NB4 (cell line): ENCODE measurements around the gene RGS12.

ENCODE experiments used
- DNase-seq: peaks from one replicate; pipeline ENCODE4 v3.0.0; 2010; ENCODE audit warnings: low read depth
- H3K4me3 ChIP-seq: one replicate; pipeline ENCODE4 v1.5.1; 2011; ENCODE audit warnings: mild to moderate bottlenecking, low read depth, low read length, moderate library complexity
- MYC ChIP-seq: IDR thresholded peaks from 2 replicates; pipeline ENCODE4 v1.6.1; 2011; ENCODE audit warnings: low read depth, low read length
- POLR2A ChIP-seq: IDR thresholded peaks from 2 replicates; pipeline ENCODE4 v1.6.1; 2011; ENCODE audit warnings: mild to moderate bottlenecking; ENCODE audit not compliant: insufficient read length; ENCODE audit errors: extremely low read depth
- TF ChIP-seq, protein P1 (sequence below): IDR thresholded peaks from 2 replicates; pipeline ENCODE4 v1.6.1; 2011; ENCODE audit warnings: low read depth, low read length
- TF ChIP-seq, protein P2 (sequence below): IDR thresholded peaks from one replicate; pipeline ENCODE4 v1.5.1; 2012; ENCODE audit warnings: low read depth, low read length

Gene RGS12

DNA sequence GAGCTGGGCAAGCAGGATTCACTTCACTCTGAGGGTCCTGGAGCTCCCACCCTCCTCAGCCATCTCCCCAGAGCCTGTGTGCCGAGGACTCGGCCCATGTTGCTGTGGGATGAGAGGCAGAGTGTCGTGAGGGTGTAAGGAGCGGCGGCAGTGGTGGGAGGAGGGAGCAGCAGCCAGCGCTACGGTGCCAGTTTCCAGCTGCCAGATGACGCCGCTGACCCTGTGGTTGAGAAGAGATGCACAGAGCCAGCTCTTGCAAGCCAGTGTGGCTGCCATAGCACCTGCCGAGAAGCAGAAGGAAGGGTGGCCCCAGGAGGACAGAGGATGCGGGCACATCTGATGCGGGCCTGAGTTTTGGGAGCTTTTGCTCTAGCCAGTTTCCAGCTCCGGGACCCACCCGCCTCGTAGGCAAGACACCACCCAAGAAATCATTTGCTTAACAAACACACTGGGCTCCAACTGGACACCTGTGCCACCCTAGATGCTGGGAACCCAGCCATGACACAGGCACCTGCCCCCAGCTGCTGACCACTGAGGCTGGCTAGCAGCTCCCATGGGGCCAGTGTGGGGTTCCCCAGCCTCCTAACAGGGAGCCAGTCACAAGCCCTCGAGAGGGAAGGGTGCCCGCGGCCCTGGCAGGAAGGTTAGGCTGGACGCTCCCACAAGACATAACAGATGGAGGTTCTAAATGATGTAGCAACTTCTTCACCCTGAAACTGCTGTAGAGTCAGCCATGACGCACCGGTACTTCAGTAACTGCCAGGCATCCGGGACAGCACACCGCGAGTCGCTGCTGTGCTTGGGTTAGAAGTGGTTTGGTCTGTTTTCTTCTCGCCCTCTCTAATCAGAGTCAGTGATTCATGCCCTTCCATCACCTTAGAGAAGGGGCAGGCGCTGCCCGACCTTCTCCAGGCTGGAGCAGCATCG is 35.0 kb upstream of the RGS12 start:
- no peak overlapping the region for H3K4me3 ChIP-seq
- no peak for DNase-seq
- TF ChIP-seq, protein P1, sequence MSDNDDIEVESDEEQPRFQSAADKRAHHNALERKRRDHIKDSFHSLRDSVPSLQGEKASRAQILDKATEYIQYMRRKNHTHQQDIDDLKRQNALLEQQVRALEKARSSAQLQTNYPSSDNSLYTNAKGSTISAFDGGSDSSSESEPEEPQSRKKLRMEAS: no peak
- TF ChIP-seq POLR2A (no peak), MYC (no peak)
- TF ChIP-seq, protein P2, sequence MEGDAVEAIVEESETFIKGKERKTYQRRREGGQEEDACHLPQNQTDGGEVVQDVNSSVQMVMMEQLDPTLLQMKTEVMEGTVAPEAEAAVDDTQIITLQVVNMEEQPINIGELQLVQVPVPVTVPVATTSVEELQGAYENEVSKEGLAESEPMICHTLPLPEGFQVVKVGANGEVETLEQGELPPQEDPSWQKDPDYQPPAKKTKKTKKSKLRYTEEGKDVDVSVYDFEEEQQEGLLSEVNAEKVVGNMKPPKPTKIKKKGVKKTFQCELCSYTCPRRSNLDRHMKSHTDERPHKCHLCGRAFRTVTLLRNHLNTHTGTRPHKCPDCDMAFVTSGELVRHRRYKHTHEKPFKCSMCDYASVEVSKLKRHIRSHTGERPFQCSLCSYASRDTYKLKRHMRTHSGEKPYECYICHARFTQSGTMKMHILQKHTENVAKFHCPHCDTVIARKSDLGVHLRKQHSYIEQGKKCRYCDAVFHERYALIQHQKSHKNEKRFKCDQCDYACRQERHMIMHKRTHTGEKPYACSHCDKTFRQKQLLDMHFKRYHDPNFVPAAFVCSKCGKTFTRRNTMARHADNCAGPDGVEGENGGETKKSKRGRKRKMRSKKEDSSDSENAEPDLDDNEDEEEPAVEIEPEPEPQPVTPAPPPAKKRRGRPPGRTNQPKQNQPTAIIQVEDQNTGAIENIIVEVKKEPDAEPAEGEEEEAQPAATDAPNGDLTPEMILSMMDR: no peak

DNA sequence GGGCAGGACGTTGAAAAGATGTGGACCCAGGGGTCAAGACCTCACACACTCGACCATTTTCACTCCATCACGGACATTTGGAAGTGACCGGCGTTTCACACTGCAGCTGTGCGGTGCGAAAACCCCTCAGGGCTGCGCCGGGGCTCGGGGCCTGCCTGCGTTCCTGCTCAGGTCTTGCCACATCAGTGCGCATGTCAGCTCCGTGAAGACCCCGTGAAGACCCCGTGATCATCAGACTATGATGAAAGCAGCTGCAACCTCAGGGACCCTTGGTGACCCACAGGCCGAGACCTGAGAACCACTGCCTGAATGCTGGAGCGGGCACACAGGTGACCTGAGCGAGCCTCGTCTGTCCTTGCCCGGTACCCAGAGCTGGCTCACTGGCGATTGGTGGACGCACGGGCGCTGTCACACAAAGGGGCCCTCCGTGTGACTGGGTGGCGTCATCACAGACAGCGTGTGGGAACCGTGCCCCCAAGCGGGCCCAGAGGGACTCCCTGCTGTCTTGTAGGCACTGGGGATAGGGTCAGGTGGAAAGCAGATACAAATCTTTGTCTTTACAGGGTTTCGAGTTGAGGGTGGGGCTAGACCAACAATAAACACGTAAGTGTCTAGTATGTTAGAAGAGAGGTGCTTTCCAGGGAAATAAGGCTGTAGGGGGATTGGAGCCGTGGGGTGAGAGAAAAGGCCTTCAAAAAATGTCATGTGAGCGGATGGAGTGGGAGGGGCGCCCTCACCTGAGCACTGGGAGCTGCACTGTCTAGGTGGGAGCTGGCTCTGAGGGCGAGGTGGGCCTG is 31.2 kb upstream of the RGS12 start:
- TF ChIP-seq MYC: no peak
- TF ChIP-seq POLR2A: no peak
- TF ChIP-seq, protein P2: no peak
- TF ChIP-seq, protein P1: no peak
- H3K4me3 ChIP-seq: no peak overlapping the region
- no peak for DNase-seq

DNA sequence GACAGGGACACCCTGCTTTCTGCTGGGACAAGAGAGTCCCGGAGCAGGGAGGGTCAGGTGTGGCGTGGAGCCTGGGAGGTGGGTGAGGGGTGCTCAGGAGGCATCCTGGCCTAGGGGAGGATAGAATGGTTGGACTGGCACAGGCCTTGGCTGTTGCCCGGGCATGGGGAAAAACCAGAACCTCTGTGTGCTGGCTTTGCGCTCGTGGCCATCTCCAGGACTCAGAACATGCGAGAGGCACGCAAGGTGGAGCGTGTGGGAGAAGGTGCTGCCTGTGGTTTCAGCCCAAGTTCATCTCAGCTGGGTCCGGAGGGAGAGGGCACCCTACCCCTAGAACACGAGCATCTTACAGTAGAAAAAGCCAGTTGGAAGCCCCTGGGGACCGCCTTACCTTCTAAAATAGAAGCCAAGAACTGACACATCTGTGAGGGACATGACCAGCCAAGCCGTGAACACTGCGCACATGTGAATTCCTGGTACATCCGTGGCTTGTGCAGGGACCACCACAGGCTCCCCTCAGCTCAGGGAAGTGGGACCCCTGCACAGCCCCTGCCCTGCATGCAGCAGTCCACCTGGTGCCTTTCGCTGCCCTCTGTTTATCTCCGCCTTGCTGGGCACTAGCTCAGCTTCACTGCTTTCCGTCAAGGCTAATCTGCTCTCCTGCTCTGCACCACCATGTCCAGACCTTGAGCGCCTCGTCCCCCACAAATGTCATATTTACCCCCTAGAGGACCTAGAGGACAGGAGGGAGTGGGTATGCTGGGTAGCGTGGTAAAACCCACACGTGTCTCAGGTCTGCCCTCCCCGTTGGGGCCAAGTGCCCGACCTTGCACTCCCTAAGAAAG is 30.4 kb upstream of the RGS12 start:
- no peak overlapping the region for H3K4me3 ChIP-seq
- no peak for DNase-seq
- TF ChIP-seq MYC (no peak), POLR2A (no peak)
- TF ChIP-seq, protein P1: no peak
- TF ChIP-seq, protein P2: no peak

DNA sequence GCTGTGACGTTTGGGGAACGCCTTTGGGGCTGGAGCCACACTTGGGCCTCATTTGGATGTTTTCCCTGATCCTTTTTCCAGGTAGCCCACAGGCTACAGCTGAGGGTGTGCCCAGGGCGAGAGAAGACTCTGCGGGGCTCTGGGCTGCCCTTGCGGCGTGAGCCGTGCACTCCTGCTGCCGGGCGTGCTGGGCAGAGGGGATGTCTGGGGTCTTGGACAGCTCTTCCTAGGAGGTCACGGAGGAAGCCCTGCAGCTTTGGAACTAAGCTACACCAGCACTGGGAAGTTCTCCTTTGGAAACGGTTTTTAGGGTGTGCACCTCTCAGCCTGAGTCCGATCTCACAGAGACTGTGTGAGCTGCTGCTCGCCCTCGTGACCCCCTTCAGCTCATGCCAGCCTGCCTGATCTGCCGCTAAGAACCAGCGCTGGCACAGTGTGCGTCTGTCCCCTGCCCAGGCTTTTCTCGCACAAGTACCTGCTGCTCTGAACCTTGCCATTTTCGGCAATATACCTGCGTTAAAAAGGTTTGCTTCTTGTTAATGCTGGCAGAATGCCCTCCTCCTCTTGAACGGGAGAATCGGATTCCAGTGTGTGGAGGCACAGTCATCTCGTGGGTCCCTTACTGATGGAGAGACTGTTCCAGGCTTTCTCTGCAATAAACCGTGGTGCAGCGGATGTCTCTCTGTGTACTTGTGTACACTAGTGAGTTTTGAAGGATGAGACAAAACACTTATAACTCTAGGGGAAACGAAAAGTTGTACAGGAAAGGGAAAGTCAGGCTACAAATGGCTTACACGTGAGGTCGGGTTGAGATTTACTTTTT is 29.6 kb upstream of the RGS12 start:
- H3K4me3 ChIP-seq: no peak overlapping the region
- DNase-seq: no peak
- TF ChIP-seq POLR2A: no peak
- TF ChIP-seq, protein P1: no peak
- TF ChIP-seq, protein P2: no peak
- TF ChIP-seq MYC: no peak

DNA sequence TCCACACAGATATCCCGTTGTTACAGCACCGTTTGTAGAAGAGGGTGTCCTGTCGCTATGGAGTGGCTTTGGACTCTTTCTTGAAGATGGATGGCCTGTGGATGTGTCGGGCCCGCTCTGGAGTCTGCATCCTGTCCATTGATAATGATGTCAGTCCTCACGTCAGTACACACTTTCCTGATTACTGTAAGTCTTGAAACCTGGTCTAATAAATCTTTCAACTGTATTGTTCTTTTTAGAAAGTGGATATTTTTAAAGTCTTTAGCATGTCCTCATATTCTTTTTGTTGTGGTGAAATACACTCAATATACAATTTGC is 29.0 kb upstream of the RGS12 start:
- H3K4me3 ChIP-seq: no peak overlapping the region
- TF ChIP-seq, protein P1: no peak
- TF ChIP-seq POLR2A (no peak), MYC (no peak)
- TF ChIP-seq, protein P2: no peak
- no peak for DNase-seq
